Endometrial microvascular endothelial cells (primary cell): ENCODE measurements around the gene IL31RA. TPM values are rescaled to one million over a fixed set of nuclear protein-coding genes. Genes with fewer than 3 reads are reported as not detected.

ENCODE experiments used
- in situ Hi-C: cut with HindIII; loops from 2 replicates; pipeline ENCODE4 v1.10.0; 2017; ENCODE audit warnings: low sequenced_read_pairs, low pct_unique_long_range_greater_than_20kb; ENCODE audit errors: inconsistent ontology term
- total RNA-seq: library from RNA; depleted of rRNA; stranded (reverse); fragments of >200 nt; gene quantifications from one replicate; pipeline ENCODE4 v1.2.3, GENCODE V29; 2015; ENCODE audit errors: inconsistent ontology term

Gene IL31RA
- total RNA-seq, 1 donor from 2014 or later: 2.0 TPM

DNA sequence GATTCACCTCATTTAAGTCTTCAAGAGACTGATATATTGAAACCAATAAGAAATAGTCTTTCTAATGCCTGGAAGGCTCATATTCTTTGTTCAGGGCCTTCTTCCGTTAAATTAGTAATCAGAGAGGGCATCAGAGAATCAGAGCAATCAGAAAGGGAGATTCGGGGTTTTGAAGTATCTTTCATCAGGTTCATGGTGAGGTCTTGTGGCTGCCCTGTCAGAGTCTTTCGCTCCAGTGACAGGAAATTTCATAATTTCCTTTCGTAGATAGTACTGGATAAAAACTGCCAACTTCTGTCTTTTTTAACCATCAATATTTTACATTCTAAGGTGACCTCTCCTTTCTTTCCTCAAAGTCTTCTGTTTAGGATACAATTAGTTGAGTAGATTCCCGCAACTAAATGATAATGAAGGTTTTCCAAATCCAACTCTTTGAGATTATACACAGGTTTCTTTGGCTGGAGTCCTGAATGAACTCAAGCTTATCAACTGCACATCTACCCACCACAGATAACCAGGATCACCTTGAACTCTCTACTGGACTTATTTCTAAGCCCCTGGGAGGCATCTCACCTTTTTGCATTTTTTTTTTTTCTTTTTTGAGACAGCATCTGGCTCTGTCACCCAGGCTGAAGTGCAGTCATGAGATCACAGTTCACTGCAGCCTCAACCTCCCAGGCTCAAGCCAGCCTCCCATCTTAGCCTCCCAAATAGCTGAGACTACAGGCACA lies 5.5 kb downstream of the IL31RA start:
- in situ Hi-C loops: no loop called here

DNA sequence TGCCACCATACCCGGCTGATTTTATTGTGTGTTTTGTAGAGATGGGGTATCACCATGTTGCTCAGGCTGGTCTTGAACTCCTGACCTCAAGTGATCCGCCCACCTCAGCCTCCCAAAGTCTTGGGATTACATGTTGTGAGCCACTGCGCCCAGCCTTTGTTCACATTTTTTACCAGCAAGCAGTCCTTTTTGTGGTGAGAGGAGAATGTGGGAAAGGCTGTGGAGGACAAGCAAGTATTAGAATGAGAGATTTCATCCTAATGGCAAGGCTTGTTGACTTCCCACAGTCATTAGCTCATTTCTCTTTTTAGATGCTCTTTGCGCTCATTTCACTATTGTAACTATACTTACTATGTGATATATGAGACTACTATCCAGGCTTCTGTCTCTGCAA lies 6.1 kb downstream of the IL31RA start:
- in situ Hi-C loops: no loop called here

DNA sequence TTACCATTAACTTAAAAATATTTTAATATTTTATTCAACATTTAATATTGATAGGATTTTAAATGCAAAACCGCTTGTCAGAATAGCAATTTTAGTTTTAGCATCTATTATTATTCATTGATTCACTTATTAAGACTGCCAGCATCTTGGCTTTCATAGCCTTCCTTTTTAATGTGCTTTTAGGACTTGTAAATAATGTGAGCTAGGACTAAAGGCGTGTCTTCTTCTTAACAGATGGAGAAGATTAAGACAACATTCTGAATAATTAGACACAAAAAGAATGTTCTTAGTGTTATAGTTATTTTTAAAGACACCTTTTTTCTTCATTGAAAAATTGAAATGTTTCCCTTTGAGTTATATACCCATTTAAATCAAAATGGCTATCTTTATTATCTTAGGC lies 6.9 kb downstream of the IL31RA start:
- in situ Hi-C loops: no loop called here

DNA sequence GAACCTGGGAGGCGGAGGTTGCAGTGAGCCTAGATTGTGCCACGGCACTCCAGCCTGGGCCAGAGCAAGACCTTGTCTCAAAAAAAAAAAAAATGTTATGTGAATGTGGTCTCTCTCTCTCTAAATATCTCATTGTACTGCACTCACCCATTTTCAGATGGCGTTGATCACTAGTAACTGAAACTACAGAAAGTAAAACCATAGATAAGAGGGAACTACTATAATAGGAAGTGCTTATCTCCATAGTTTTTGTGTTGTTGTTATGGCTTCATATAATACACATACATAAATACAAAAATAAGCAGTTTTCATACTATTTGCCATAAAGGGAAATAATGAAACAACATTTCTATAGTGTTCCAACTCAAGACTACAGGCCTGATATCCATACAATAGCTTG lies 9.1 kb downstream of the IL31RA start:
- in situ Hi-C loops: no loop called here

DNA sequence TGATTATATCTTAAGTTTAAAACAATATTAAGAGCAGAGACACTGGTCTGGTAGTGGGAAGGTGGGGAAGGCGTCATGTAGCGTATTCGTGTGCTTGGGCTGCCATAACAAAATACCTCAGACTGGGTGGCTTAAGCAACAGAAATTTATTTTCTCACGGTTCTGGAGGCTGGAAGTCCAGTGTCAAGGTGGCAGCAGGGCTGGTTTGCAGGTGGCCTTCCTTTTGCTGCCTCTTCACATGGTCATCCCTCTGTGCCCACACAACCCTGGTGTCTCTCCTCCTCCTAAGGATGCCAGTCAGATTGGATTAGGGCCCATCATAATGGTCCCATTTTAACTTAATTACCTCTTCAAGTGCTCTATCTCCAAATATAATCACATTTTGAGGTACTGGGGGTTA lies 9.6 kb downstream of the IL31RA start:
- in situ Hi-C loops: no loop called here

DNA sequence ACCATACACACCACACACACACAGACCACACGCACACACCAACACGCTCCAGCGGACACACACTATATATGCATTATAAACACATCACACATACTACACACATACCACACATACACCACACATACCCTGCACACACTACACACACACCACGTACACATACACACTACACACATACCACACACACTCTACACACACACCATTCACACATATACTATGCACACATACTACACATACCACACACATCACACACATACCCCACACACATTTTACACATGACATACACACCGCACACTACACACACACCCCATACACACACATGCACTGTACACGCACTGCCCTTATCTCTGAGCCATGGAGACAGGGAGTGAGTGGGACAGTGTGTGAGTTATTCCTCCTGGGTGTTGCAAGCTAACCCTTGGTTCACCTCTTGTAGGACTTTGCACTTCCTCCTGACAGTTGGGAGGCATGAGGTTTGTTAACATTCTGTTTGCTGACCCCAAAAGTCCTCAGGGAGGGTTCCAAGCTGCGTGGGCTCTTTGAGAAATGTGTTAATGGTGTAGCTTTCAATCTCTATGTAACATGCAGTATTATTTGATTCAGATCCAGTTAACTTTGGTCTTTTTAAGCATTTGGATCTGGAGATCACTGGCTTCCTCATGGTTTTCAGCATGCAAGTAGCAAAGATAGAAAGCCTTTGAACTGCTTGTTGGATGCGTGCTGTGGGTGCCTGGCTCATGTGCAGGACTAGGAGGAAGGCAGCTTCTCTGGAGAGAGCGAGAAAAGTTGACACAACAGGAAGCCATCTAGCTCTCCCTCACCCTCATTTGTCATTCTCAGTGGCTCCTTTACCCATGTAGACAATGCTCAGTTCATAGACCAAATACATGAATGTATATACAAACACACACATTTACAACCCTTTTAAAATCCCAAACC lies 13.7 kb downstream of the IL31RA start:
- in situ Hi-C loops: no loop called here

DNA sequence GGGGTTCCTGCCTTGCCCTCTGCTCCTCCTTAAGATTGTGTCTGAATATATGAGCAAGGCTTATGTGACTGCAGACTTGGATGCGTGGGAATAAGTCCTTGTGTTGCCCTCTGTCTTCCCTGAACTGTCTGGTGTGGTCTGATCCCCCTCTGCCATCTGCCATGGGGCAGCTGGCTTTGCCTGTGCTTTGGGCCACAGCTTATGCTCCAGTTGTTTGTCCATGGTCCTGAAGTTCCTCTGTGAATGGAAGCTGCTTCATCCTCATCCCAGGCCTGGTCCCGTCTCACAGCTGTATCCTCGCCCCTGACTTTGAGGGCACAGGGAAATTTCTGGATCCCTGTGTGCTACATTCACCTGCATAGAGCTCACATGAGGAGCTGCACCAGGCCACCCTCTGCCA lies 14.7 kb downstream of the IL31RA start:
- in situ Hi-C loops: no loop called here

DNA sequence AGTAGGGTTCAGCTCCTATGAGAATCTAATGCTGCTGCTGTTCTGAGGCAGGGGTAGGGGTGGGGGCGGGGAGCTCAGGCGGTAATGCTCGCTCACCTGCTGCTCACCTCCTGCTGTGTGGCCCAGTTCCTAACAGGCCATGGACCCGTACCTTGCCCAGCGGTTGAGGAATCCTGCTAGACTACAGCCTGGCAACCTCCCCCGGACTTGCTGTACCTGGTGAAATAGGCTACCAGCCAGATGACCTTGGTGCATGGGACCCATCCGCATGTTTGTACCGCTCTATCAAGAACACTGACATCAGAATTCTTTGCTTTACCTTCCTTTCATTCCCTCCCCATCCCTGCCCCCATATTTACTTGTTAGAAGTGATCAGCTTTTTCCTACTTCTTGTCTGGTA lies 15.3 kb downstream of the IL31RA start:
- in situ Hi-C loops: no loop called here

DNA sequence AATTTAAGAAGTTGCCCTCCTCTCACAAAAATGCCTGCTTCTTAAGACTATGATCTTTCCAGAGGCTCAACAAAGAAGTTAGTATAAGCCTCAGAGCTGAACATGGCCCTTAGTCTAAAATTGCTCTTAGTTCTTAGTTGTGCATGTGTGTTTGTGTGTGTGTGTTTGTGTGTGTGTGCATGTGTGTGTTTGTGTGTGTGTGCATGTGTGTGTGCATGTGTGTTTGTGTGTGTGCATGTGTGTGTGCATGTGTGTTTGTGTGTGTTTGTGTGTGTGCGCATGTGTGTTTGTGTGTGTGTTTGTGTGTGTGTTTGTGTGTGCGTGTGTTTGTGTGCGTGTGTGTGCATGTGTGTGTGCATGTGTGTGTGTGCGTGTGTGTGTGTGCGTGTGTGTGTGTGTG lies 15.8 kb downstream of the IL31RA start:
- in situ Hi-C loops: no loop called here

DNA sequence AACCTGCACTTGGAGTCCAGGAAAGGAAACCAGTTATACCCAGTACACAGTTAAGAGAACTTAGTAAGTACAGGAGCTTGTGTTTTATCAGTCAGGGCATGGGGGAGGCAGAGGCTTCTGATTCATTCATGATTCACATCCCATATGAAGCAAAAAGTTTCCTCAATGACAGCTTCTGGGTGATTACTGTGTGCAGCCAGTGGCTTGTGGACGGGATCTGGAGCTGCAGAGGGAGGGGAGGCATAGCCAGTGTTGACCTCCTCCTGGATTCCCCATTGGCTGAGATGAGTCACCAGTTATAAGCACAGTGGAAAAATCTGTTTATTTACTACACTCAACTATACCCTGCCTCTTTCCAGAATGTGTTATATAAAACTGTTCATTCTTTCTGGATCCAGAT lies 17.7 kb downstream of the IL31RA start:
- in situ Hi-C loops: no loop called here

DNA sequence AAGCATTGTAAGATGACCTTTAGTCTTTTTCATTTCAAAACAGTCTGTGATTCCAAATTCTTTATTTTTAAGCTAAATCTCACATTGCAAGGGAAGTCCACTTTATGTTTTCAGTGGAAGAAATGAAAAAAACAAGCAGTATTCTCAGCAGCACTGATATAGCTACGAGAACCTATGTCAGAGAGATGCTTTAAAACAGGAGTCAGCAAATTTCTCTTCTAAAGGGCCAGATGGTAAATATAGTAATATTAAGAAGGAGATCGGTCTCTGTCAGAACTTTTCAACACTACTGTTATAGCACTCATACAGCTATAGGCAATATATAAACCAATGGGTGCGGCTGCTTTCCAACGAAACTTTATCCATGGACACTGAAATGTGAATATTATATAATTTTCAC lies 18.7 kb downstream of the IL31RA start:
- in situ Hi-C loops: no loop called here

DNA sequence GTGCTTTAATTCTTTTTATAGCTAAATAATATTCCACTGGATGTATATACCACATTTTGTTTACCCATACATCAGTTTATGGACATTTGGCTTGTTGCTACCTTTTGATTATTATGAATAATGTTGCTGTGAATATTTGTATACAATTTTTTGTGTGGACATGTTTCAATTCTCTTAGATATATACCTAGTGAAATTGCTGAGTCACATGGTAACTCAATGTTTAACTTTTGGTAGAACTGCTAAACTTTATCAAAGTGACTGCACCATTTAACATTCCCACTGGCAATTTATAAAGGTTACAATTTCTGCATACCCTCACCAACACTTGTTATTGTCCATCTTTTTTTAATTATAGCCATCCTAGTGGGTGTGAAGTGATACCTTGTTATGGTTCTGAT lies 22.1 kb downstream of the IL31RA start:
- in situ Hi-C loops: no loop called here

DNA sequence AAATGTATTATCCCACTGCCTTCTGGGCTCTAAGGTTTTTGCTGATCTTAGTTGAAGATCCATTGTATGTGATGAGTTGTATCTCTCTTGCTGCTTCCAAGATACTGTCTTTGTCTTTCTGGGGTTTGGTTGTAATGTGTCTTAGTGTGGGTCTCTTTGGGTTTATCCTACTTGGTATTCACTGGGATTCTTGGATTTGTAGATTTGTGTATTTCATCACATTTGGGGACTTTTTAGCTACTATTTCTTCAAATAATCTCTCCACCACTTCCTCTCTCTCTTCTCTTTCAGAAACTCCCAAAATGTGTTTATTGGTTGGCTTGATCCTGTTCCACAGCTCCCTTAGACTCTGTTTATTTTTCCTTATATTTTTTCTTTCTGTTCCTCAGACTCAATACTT lies 26.5 kb downstream of the IL31RA start:
- in situ Hi-C loops: no loop called here

DNA sequence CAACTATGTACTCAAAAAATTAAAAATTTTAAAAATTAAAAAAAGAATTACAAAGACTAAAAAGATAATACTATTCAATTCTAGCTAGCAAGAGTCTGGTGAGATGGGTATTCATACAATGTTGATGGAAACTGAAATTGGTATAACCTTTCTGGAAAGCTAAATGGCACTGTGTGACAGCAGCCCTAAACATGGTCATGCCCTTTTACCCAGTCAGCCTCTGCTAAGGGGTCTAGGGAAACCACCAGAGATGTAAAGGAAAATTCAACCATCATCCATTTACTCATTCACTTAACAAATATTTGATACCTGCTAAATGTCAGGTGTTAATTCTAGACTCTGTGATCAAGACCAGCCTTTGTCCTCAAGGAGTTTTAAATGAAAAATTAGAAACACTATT lies 29.3 kb downstream of the IL31RA start:
- in situ Hi-C loops: no loop called here

DNA sequence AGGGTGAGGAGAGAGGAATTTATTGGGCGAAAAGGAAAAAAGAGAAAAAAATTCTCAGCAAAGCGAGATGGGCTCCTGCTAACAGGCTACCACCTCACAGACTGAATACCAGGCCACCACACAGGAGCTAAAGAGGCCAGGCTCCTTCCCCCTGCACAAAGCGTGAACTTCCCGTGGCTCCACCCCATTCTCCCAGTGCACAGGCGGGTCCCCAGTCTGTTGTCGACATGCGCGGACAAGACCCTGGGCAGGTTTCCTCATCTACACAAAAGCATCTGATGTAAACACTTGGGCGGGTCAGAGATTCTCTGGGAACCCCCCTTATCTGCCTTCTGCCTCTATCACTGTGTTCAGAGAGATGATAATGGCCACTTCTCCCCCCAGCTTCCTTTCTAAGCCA lies 34.2 kb downstream of the IL31RA start:
- in situ Hi-C loops: no loop called here

DNA sequence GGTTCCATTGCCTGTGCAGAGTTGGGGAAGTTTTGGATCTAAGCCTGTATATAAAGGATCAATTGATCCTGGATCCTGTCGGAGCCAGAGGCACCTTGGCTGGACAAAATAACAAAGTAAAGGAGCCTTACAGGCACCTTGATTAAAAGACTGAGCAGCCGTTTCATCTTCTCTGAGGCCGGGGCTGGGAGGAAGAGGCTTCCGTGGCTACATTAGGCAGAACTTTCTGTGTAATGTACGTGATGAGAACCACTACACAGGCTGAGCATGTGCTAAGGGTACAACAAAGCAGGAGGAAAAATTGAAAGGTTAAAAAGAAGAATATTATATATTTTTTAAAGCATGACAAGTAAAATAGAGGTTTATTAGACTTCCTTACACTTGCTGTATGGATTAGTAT lies 37.0 kb downstream of the IL31RA start:
- in situ Hi-C loops: no loop called here

DNA sequence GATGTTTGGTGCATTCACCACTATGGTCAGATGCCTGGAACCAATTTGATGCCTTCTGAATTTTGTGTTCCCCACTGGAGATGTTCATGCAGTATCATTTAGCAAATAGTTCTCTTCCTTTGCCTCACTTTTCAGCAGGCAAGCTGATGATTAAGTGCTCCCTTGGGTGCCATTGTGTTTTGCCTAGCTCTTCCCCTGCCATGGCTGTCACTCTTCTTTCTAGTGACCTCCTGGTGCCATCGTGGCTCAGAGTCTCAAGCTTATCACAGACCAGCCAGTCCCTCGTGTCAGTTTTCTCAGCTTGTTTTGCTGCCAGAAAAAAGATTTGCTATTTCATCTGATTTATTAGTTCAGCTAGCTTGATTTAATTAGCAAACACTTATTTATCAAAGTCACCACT lies 41.3 kb downstream of the IL31RA start:
- in situ Hi-C loops: no loop called here

DNA sequence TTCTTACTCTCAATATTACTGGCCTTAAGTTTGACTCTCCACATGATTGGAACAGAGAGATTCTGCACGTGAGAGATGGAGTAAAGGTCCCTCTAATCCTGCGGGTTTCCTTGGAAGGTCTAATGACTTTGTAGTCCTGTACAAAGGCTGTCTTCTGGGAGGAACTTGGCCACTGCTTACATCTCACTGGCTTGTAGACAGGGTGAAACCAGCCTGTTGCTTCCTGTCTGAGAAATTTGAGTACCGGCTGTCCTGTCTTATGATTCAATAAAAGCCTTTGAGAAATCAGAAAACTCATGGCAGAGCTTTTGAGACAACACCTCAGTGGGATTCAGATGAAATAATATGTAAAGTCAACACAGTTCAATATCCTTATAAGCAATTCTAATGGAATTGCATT lies 43.0 kb downstream of the IL31RA start:
- in situ Hi-C loops: no loop called here

DNA sequence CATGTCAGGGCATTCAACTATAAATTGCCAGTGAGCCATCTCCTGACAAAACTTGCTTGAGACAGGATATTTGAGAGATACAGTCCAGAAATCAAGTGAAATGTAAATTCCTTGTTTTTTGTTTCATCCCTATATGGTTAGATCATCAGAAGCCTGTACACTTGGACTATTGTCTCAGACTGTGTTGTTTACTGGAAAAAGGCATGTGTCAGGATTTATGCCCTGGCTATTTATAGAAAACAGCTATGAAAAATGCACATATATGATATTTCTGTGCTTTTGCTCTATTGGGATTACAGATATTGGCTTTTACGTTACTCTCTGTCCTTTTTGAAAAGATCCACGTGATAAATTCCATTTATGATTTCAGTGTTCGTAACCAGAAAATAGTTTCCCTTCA lies 44.2 kb downstream of the IL31RA start:
- in situ Hi-C loops: no loop called here

DNA sequence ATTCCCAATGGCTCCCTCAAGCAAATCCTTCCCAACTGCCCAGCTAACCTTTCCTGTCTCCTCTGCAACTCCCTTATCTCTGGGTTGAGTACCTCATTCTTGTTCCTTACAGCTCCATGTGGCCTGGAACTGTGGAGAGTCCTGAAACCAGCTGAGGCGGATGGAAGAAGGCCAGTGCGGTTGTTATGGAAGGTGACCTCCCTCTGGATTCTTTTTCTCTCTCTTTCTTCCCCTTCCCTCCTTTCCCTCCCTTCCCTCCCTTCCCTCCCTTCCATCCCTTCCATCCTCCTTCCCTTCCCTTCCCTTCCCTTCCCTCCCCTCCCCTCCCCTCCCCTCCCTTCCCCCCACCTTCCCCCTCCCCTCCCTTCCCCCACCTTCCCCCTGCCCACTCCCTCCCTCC lies 45.1 kb downstream of the IL31RA start:
- in situ Hi-C loops: no loop called here
